HG03045 (cell line): Measurements from ENCODE around the gene MBD3L3.
"Not testable (repeated sequence)": the region's sequence is repeated elsewhere in the genome, so short reads cannot be mapped to it uniquely, and the experiment has no call there.

ENCODE experiments used
- ATAC-seq: cut with Tn5 transposase; IDR thresholded peaks from one replicate; pipeline ENCODE4 v1.9.1; 2021; ENCODE audit warnings: mild to moderate bottlenecking, moderate library complexity; ENCODE audit not compliant: unreplicated experiment

Gene MBD3L3

GRCh38 chr19:7058576-7058975, at the start of gene MBD3L3:
Gene MBD3L3 (minus strand): TSS chr19:7058676. CDS start chr19:7058605, 71 bp downstream.
- ATAC-seq, result not testable (repeated sequence)

GRCh38 chr19:7106711-7107657, 48.5 kb upstream of the MBD3L3 start:
- ATAC-seq, result no peak

GRCh38 chr19:7104747-7105447, 46.4 kb upstream of the MBD3L3 start:
- no peak for ATAC-seq

DNA sequence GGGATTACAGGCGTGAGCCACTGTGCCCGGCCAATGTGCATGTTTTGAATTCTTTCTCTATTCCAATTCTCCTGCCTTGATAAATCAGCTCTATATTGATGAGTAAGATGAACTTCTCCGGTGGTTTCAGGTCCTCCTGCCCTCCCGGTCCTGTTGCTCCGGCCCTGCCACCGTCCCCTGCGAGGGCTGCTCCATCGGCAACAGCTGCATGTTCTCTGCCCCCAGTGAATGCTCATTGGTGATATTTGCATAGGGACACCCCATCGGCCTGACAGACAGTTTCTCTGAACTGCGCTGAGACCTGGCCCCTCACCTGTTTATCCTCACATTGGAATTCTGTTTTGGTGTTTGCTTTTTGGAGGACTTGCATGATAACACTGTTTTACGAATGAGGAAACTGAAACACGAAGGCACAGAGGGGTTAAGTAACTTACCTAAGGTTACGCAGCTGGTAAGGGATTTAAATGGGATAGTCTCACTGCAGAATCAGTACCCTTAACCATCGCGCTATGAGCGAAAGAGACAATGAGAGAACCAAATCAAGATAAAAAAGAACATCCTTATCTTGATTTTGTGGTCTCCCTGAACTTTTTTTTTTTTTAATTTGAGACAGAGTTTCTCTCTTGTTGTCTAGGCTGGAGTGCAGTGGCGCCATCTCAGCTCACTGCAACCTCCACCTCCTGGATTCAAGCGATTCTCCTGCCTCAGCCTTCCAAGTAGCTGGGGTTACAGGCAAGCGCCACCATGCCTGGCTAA, 43.2 kb upstream of the MBD3L3 start:
- no peak for ATAC-seq

- no peak for ATAC-seq
These were observed 41.1 kb upstream of the MBD3L3 start for GRCh38 chr19:7099597-7099921.

GRCh38 chr19:7098701-7099596, 40.5 kb upstream of the MBD3L3 start:
- ATAC-seq, result peak; percentile 80

DNA sequence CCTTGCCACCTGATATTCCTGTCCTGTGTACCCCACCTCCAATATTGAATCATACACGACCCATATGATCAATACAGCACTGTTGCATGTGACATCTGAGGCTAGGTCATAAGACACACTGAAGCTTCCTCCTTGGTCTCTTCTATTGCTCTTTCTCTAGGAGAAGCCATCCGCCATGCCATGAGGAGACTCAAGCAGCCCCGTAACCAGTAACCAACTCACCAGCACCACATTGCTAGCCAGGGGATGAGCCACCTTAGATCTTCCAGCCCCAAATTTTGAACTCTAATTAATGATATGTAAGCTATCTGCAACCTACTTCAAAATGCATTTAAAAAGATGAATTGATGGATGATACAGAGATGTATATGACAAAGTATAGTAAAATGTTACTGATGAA, 39.6 kb upstream of the MBD3L3 start:
- no peak for ATAC-seq

GRCh38 chr19:7088999-7089398, 30.5 kb upstream of the MBD3L3 start:
- ATAC-seq, result no peak

GRCh38 chr19:7083076-7083956, 24.8 kb upstream of the MBD3L3 start:
- ATAC-seq, result no peak

GRCh38 chr19:7078008-7078407, 19.5 kb upstream of the MBD3L3 start:
- ATAC-seq, result no peak

GRCh38 chr19:7076151-7076550, 17.7 kb upstream of the MBD3L3 start:
- ATAC-seq, result no peak

GRCh38 chr19:7074705-7075282, 16.3 kb upstream of the MBD3L3 start:
- no peak for ATAC-seq

GRCh38 chr19:7072541-7072940, 14.1 kb upstream of the MBD3L3 start:
- ATAC-seq, result no peak

DNA sequence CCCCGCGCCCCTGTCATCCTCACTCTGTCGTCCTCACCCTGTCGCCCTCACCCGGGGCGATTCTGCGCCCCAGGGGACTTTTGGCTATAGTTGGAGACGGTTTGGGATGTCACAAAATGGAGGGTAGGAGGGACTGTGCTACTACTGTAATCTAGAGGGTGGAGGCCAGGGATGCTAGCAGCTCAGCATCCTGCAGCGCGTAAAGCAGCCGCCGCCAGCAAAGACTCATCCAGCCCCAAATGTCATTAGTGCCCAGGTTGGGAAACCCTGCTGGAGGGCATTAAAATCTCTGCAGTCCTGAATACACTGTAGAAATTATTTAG, 11.4 kb upstream of the MBD3L3 start:
- no peak for ATAC-seq

DNA sequence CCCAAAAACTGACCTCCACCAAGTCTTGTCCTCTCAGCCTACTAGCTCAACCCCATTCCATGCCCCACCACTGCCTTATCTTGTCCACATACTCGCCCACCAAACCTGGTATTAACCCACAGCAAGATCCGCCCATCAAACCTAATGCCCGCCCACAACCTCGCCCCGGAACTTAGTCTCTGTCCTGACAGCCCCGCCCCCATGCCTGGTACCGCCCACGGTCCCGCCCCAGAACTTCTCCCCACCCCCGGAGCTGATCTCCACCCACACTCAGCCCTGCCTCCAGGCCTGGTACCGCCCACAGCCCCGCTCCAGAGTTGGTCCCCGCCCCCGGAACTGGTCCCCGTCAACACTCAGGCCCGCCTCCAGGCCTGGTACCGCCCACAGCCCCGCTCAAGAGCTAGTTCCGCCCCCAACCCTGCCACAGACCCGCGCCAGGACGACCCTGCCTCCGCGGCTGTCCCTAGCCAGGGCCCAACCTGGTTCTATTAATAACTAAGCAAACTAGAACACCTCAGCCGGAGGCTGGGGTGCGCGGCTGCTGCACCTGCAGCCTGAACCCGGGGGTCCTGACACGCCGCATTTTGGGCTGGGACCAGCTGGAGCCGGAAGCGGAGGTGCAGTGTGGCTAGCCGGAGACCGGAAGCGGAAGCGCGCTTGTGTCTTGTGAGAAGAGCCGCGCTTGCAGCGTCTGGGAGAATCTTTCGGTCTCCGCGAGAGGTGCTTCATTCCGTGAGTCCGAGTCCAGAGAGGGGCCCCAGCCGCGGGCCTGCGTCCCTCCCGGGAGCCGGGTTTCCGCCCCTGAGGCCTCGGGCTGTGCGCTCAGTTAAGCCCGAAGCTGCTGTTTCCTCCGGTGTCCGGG, 10.8 kb upstream of the MBD3L3 start, which contains the start of gene ZNF557:
Gene ZNF557 (plus strand): TSS at position 662 of the 862 bp plus-strand sequence. CDS start 5,372 bp downstream, outside the sequence.
- peak; percentile 95 for ATAC-seq

DNA sequence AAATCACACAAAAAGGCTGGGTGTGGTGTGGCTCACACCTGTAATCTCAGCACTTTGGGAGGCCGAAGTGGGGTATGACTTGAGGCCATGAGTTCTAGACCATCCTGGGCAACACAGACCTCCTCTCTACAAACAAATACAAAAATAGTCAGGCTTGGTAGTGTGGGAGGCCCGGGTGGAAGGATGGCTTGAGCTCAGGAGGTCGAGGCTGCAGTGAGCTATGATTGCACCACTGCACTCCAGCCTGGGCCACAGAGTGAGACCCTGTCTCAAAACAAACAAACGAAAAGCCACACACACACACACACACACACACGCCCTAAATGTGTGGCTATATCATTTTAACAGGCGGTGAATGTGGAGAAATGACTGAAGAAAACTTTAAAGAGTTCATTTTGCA, 10.1 kb upstream of the MBD3L3 start:
- ATAC-seq, result no peak

GRCh38 chr19:7067716-7068115, 9.2 kb upstream of the MBD3L3 start:
- no peak for ATAC-seq

GRCh38 chr19:7067122-7067521, 8.6 kb upstream of the MBD3L3 start:
- not testable (repeated sequence) for ATAC-seq
